Glomerular visceral epithelial cell (primary cell): ENCODE measurements around the gene AK8.
"Not testable (repeated sequence)": the region's sequence is repeated elsewhere in the genome, so short reads cannot be mapped to it uniquely, and the experiment has no call there.

Experiments
- DNase-seq: peaks from one replicate; pipeline ENCODE4 v3.0.0-alpha.2; 2016; ENCODE audit errors: extremely low spot score

The AK8 gene

GRCh38 chr9:132797861-132798659, 80.0 kb downstream of the AK8 start:
- DNase-seq: no peak

GRCh38 chr9:132795511-132796303, 82.4 kb downstream of the AK8 start:
- DNase-seq: no peak

GRCh38 chr9:132794730-132795380, 83.2 kb downstream of the AK8 start:
- no peak for DNase-seq

- DNase-seq: no peak
Measured at GRCh38 chr9:132793606-132794580, 84.2 kb downstream of the AK8 start.

- no peak for DNase-seq
Measured at GRCh38 chr9:132792547-132792946, 85.5 kb downstream of the AK8 start.

GRCh38 chr9:132791699-132792240, 86.3 kb downstream of the AK8 start:
- DNase-seq: no peak

- no peak for DNase-seq
Measured at GRCh38 chr9:132789719-132790118, 88.4 kb downstream of the AK8 start.

GRCh38 chr9:132788378-132788777, 89.7 kb downstream of the AK8 start:
- no peak for DNase-seq

GRCh38 chr9:132787748-132788159, 90.3 kb downstream of the AK8 start:
- no peak for DNase-seq

GRCh38 chr9:132784286-132784830, 93.7 kb downstream of the AK8 start:
- no peak for DNase-seq

- no peak for DNase-seq
Measured at GRCh38 chr9:132783006-132783405, 95.1 kb downstream of the AK8 start.

- no peak for DNase-seq
Measured at GRCh38 chr9:132782037-132782436, 96.0 kb downstream of the AK8 start.

GRCh38 chr9:132780230-132781007, 97.7 kb downstream of the AK8 start:
- DNase-seq: no peak

GRCh38 chr9:132776891-132777290, 101.2 kb downstream of the AK8 start:
- no peak for DNase-seq

- no peak for DNase-seq
Measured at GRCh38 chr9:132776268-132776667, 101.8 kb downstream of the AK8 start.

GRCh38 chr9:132775720-132776119, 102.4 kb downstream of the AK8 start:
- DNase-seq: no peak

GRCh38 chr9:132774886-132775285, 103.2 kb downstream of the AK8 start:
- no peak for DNase-seq

- DNase-seq: no peak
Measured at GRCh38 chr9:132773764-132774339, 104.2 kb downstream of the AK8 start.

- no peak for DNase-seq
Measured at GRCh38 chr9:132773093-132773492, 105.0 kb downstream of the AK8 start.

GRCh38 chr9:132771752-132772151, 106.3 kb downstream of the AK8 start:
- DNase-seq: not testable (repeated sequence)
